Naive thymus-derived CD4-positive, alpha-beta T cell (primary cell): ENCODE results near the gene MELK. TPM values are rescaled to one million over a fixed set of nuclear protein-coding genes. Genes with fewer than 3 reads are reported as not detected.

ENCODE experiments used
- ATAC-seq: fragments of 150-1000 bp; cut with Tn5 transposase; 2 replicates; pipeline ENCODE4 v1.10.0; 2021; ENCODE audit warnings: mild to moderate bottlenecking, moderate library complexity
- CTCF ChIA-PET: fragments of 350-600 bp; sonication (Branson Sonifier 250); formaldehyde crosslinking; loops from one replicate; lab custom pipeline; 2021; ENCODE audit warnings: antibody characterized with exemption; lab: Charles Lee
- POLR2A ChIA-PET: fragments of 350-600 bp; sonication (Branson Sonifier 250); formaldehyde crosslinking; loops from one replicate; lab custom pipeline; 2021; ENCODE audit warnings: antibody characterized with exemption, inconsistent platforms; lab: Charles Lee
- DNase-seq, 9 donors: peaks; one replicate each; pipeline versions ENCODE4 v3.0.0 to v3.0.0-alpha.2; 2020 to 2022; ENCODE audit warnings: mixed read lengths in 1 of 9
- H3K27ac ChIP-seq: one replicate; pipeline ENCODE4 v1.7.0; 2013; ENCODE audit warnings: mild to moderate bottlenecking, low read depth, low read length, moderate library complexity
- H3K27me3 ChIP-seq, 2 donors: one replicate each; pipeline ENCODE4 v1.7.0; 2013; ENCODE audit warnings: low read length in 2 of 2, mild to moderate bottlenecking in 2 of 2, moderate library complexity in 2 of 2; ENCODE audit not compliant: control insufficient read depth in 2 of 2, insufficient read depth in 2 of 2
- H3K36me3 ChIP-seq, 3 experiments: 1 replicate in 2 of 3; 2 replicates in 1 of 3; pipeline ENCODE4 v1.7.0; 2013; ENCODE audit warnings: low read length in 3 of 3, mild to moderate bottlenecking in 3 of 3, moderate library complexity in 1 of 3; ENCODE audit not compliant: insufficient read depth in 3 of 3, control insufficient read depth in 2 of 3
- H3K4me1 ChIP-seq, 2 donors: one replicate each; pipeline ENCODE4 v1.7.0; 2013; ENCODE audit warnings: low read length in 2 of 2, mild to moderate bottlenecking in 2 of 2, moderate library complexity in 1 of 2; ENCODE audit not compliant: control insufficient read depth in 2 of 2, insufficient read depth in 2 of 2
- H3K4me3 ChIP-seq: 2 replicates; pipeline ENCODE4 v1.7.0; 2013; ENCODE audit warnings: mild to moderate bottlenecking, low read length
- H3K9me3 ChIP-seq, 3 experiments: 1 replicate in 2 of 3; 2 replicates in 1 of 3; pipeline ENCODE4 v1.7.0; 2013; ENCODE audit warnings: low read length in 3 of 3; ENCODE audit not compliant: control insufficient read depth in 2 of 3
- H3K27ac Mint-ChIP-seq, 9 donors: one replicate each; pipeline ENCODE4 v1.8.0; 2020 to 2022; ENCODE audit warnings: mixed read lengths in 9 of 9, mild to moderate bottlenecking in 8 of 9, moderate library complexity in 5 of 9, inconsistent platforms in 2 of 9
- H3K27me3 Mint-ChIP-seq, 5 donors: one replicate each; pipeline ENCODE4 v1.8.0; 2021 to 2022; ENCODE audit warnings: mixed read lengths in 5 of 5, mild to moderate bottlenecking in 1 of 5
- H3K36me3 Mint-ChIP-seq, 5 donors: one replicate each; pipeline ENCODE4 v1.8.0; 2020 to 2022; ENCODE audit warnings: mixed read lengths in 5 of 5, mild to moderate bottlenecking in 3 of 5, inconsistent platforms in 1 of 5
- H3K4me1 Mint-ChIP-seq, 7 donors: one replicate each; pipeline ENCODE4 v1.8.0; 2020 to 2022; ENCODE audit warnings: mixed read lengths in 7 of 7, mild to moderate bottlenecking in 3 of 7, inconsistent platforms in 1 of 7
- H3K4me3 Mint-ChIP-seq, 10 donors: one replicate each; pipeline ENCODE4 v1.8.0; 2020 to 2022; ENCODE audit warnings: mild to moderate bottlenecking in 10 of 10, mixed read lengths in 10 of 10, moderate library complexity in 6 of 10, inconsistent platforms in 2 of 10
- H3K9me3 Mint-ChIP-seq, 11 donors: one replicate each; pipeline ENCODE4 v1.8.0; 2020 to 2022; ENCODE audit warnings: mixed read lengths in 11 of 11, mild to moderate bottlenecking in 4 of 11, inconsistent platforms in 1 of 11, moderate library complexity in 1 of 11
- intact Hi-C, 2 donors: fragments of 100-400 bp; cut with micrococcal nuclease; formaldehyde crosslinking; loops; one replicate each; pipeline ENCODE4 v1.15.1; 2023
- polyA plus RNA-seq, 2 donors: library from polyadenylated mRNA; unstranded; fragments of 300-500 nt; fragmentation: Illumina TruSeq; gene quantifications; one replicate each; pipeline ENCODE4 v1.2.3, GENCODE V29; 2021
- total RNA-seq, 6 experiments: library from RNA in 5 of 6; stranded (reverse) in 5 of 6; gene quantifications; 1 replicate in 5 of 6; 2 replicates in 1 of 6; pipeline ENCODE4 v1.2.3 and lab custom pipeline; 2021 to 2026

Gene MELK
- total and polyA plus RNA-seq, 7 experiments from 2014 or later, result 0.22 to 40.2 (median 0.88) TPM; not detected in 4

DNA sequence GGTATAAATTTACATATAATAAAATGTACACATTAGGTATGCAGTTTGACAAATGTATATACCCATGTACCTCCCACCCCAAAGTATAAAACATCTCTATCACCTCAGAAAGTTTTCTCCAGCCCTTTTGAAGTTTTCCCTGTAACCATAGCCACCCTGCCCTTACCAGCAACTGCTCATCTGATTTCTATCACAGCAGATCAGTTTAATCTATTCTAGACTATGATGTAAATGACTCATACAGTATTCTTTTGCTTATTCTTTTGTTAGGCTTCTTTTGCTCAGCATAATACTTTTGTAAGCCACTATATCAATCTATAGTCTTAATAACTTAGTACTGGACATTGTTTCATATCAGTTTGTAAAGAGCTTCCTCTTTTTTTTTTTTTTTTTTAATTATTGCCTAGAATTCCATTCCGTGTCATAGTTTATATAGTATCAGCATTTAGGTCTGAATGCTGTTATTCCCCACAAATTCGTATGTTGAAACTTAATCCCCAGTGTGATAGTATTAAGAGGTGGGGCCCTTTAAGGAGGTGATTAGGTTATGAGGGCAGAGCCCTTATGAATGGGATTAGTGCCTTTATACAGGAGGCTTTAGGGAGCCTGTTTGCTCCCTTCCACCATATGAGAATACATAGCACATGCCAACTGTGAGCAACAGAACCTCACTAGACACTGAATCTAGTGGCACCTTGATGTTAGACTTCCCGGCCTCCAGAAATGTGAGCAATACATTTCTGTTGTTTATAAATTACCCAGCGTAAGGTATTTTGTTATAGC lies 20.3 kb downstream of the MELK start:
- Mint-ChIP-seq H3K27ac (peak overlapping the region in 1 of 9 donors; percentile 42), H3K9me3 (no peaks in the 10 kb centered on the region)

GRCh38 chr9:36594213-36594612 lies 21.5 kb downstream of the MELK start:
- Histone ChIP-seq H3K4me3 (no peak overlapping the region), H3K27me3 (no peaks in the 10 kb centered on the region), H3K27ac (no peak overlapping the region), H3K36me3 (no peaks in the 10 kb centered on the region), H3K4me1 (no peaks in the 10 kb centered on the region), H3K9me3 (no peaks in the 10 kb centered on the region)
- H3K9me3 Mint-ChIP-seq, result no peaks in the 10 kb centered on the region
- H3K36me3 Mint-ChIP-seq, result peaks cover 0 to 20% (median 0%) of the 10 kb centered on the region in 5 donors
- ATAC-seq (no peak), DNase-seq (no peak)
- H3K27me3 Mint-ChIP-seq, result no peaks in the 10 kb centered on the region
- intact Hi-C loops, result no loop called here
- peaks cover 0 to 14% (median 0%) of the 10 kb centered on the region in 7 donors for H3K4me1 Mint-ChIP-seq
- no peak overlapping the region for H3K4me3 Mint-ChIP-seq
- CTCF ChIA-PET, result no interaction called here
- POLR2A ChIA-PET, result interaction anchor here (1.1 kb wide), 1 partner anchor 710 kb away, joined by 5 read pairs; no protein-coding TSS in a partner anchor
- H3K27ac Mint-ChIP-seq, result no peak overlapping the region

More for the DNA sequence above, 20.3 kb downstream of the MELK start:
- H3K36me3 ChIP-seq, result no peaks in the 10 kb centered on the region
- no peak overlapping the region for H3K4me3 Mint-ChIP-seq
- intact Hi-C loops, result no loop called here
- no peaks in the 10 kb centered on the region for H3K4me1 ChIP-seq
- no peak for DNase-seq
- no peaks in the 10 kb centered on the region for H3K9me3 ChIP-seq
- no peak overlapping the region for H3K27ac ChIP-seq
- H3K27me3 ChIP-seq, result no peaks in the 10 kb centered on the region
- H3K36me3 Mint-ChIP-seq, result peaks cover 0 to 15% (median 0%) of the 10 kb centered on the region in 5 donors
- no peak for ATAC-seq
- no peaks in the 10 kb centered on the region for H3K27me3 Mint-ChIP-seq
- peaks cover 0 to 9% (median 0%) of the 10 kb centered on the region in 7 donors for H3K4me1 Mint-ChIP-seq
- no peak overlapping the region for H3K4me3 ChIP-seq
- CTCF ChIA-PET, result interaction anchor here (0.7 kb wide), 1 partner anchor 58 kb away, joined by 3 read pairs; no protein-coding TSS in a partner anchor
- POLR2A ChIA-PET, result no interaction called here

- Histone ChIP-seq H3K9me3 (no peaks in the 10 kb centered on the region), H3K4me3 (no peak overlapping the region), H3K27ac (no peak overlapping the region), H3K36me3 (no peaks in the 10 kb centered on the region), H3K4me1 (peaks cover 0 to 3% of the 10 kb centered on the region in 2 donors), H3K27me3 (no peaks in the 10 kb centered on the region)
- H3K9me3 Mint-ChIP-seq, result no peaks in the 10 kb centered on the region
- intact Hi-C loops, result no loop called here
- POLR2A ChIA-PET, result no interaction called here
- H3K4me3 Mint-ChIP-seq, result no peak overlapping the region
- H3K27ac Mint-ChIP-seq, result no peak overlapping the region
- no peak for ATAC-seq
- DNase-seq, result no peak
- H3K36me3 Mint-ChIP-seq, result peaks cover 0 to 25% (median 0%) of the 10 kb centered on the region in 5 donors
- peaks cover 0 to 18% (median 0%) of the 10 kb centered on the region in 7 donors for H3K4me1 Mint-ChIP-seq
- CTCF ChIA-PET, result interaction anchor here (0.6 kb wide), 1 partner anchor 1519 kb away, joined by 5 read pairs; no protein-coding TSS in a partner anchor
- no peaks in the 10 kb centered on the region for H3K27me3 Mint-ChIP-seq
Measured at GRCh38 chr9:36597412-36598178, 24.9 kb downstream of the MELK start.

DNA sequence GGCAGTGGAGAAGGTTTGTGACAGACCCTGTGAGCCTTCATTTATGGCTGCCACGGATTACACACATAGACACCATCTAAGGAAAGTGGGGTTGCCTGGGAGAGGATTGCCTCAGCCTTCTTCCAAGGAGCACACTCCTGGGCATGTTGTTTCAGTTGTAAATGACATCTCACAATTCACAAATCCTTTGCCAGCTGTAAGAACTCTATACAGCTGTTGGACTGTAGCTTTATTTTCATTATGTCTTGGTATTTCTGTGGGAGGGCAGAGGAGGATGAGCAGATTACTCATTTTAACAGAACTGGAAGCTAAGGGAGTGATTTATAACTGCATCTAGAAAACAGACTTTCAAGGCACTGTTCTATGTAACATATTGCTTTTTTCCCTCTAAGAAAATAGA lies 25.6 kb downstream of the MELK start:
- Mint-ChIP-seq H3K9me3 (no peaks in the 10 kb centered on the region), H3K27me3 (no peaks in the 10 kb centered on the region), H3K4me3 (no peak overlapping the region), H3K36me3 (peaks cover 0 to 24% (median 0%) of the 10 kb centered on the region in 5 donors), H3K27ac (no peak overlapping the region), H3K4me1 (peaks cover 0 to 20% (median 0%) of the 10 kb centered on the region in 7 donors)
- H3K27me3 ChIP-seq, result no peaks in the 10 kb centered on the region
- no peak for ATAC-seq
- no peaks in the 10 kb centered on the region for H3K36me3 ChIP-seq
- no peaks in the 10 kb centered on the region for H3K9me3 ChIP-seq
- ChIA-PET POLR2A (no interaction called here), CTCF (no interaction called here)
- no peak overlapping the region for H3K4me3 ChIP-seq
- H3K27ac ChIP-seq, result no peak overlapping the region
- intact Hi-C loops, result no loop called here
- no peak for DNase-seq
- peaks cover 0 to 8% of the 10 kb centered on the region in 2 donors for H3K4me1 ChIP-seq

DNA sequence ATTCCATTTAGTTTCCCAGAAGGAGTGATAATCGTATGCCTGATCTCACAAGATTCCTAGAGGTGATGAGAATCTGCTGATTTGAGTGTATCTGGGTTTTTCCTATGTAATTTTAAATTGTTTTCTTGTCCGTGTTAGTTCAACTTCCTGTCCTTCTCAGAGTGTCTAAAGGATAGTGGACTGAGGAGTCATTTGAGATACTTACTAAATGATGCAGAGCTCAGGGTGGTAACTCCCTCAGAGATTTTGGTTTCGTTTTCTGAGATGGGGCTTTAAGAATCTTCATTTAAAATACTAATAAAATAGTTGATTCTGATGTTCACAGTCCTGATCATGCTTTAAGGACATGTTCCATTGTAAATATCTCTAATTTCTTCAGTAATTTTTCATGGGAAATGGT lies 30.3 kb downstream of the MELK start:
- H3K9me3 Mint-ChIP-seq, result no peaks in the 10 kb centered on the region
- peaks cover 0 to 8% of the 10 kb centered on the region in 2 donors for H3K4me1 ChIP-seq
- H3K27me3 Mint-ChIP-seq, result no peaks in the 10 kb centered on the region
- peak overlapping the region in 1 of 10 donors; percentile 39 for H3K4me3 Mint-ChIP-seq
- H3K27me3 ChIP-seq, result no peaks in the 10 kb centered on the region
- no peak overlapping the region for H3K4me3 ChIP-seq
- intact Hi-C loops, result no loop called here
- H3K36me3 Mint-ChIP-seq, result peaks cover 0 to 25% (median 0%) of the 10 kb centered on the region in 5 donors
- ChIA-PET CTCF (interaction anchor here (0.6 kb wide), 1 partner anchor 964 kb away, joined by 7 read pairs; no protein-coding TSS in a partner anchor), POLR2A (no interaction called here)
- H3K36me3 ChIP-seq, result no peaks in the 10 kb centered on the region
- no peak overlapping the region for H3K27ac ChIP-seq
- ATAC-seq (no peak), DNase-seq (no peak)
- H3K4me1 Mint-ChIP-seq, result peaks cover 0 to 20% (median 0%) of the 10 kb centered on the region in 7 donors
- H3K27ac Mint-ChIP-seq, result peak overlapping the region in 1 of 9 donors; percentile 70
- no peaks in the 10 kb centered on the region for H3K9me3 ChIP-seq

DNA sequence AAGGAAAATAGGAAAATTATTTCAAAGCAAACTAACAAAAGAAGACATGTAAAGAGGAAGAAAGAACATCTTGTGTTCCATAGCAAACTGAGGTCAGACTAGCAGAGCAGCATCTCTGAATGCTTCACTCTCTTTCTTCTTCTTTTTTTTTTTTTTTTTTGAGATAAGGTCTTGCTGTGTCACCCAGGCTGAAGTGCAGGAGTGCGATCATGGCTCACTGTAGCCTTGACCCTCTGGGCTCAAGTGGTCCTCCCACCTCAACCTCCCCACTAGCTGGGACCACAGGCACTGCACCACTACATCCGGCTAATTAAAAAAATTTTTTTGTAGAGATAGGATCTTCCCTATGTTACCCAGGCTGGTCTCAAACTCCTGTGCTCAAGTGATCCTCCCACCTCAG lies 36.6 kb downstream of the MELK start:
- ATAC-seq (no peak), DNase-seq (no peak)
- Histone ChIP-seq H3K4me1 (no peaks in the 10 kb centered on the region), H3K4me3 (no peak overlapping the region), H3K36me3 (no peaks in the 10 kb centered on the region), H3K27me3 (no peaks in the 10 kb centered on the region), H3K27ac (no peak overlapping the region), H3K9me3 (no peaks in the 10 kb centered on the region)
- peaks cover 0 to 14% (median 0%) of the 10 kb centered on the region in 7 donors for H3K4me1 Mint-ChIP-seq
- no peak overlapping the region for H3K27ac Mint-ChIP-seq
- peaks cover 0 to 28% (median 0%) of the 10 kb centered on the region in 5 donors for H3K36me3 Mint-ChIP-seq
- no peaks in the 10 kb centered on the region for H3K27me3 Mint-ChIP-seq
- intact Hi-C loops, result no loop called here
- H3K4me3 Mint-ChIP-seq, result no peak overlapping the region
- no peaks in the 10 kb centered on the region for H3K9me3 Mint-ChIP-seq
- ChIA-PET POLR2A (no interaction called here), CTCF (no interaction called here)
